ENCODE measurements around the gene RNF125.

DNA sequence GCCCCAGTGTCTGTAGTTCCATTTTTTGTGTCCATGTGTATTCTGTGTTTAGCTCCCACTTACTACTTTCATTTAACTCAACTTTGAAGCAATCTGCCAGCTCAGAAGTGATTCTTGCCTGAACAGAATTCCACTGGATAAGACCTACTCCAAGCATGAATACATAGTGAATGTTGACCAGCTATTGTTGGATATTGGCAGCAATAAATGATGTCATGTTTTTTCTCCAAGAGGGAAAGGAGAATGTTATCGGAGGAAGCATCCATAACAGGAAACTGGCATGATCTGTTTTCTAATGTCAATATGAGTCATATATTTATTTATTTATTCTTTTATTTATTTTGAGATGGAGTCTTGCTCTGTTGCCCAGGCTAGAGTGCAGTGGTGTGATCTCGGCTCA is 38.9 kb upstream of the RNF125 start:
- TF ChIP-seq JUND (IDR thresholded peaks at IDR 0.05; ENCODE audit: borderline replicate concordance, low read depth, low read length) (no peak), JUND (tag; IDR thresholded peaks at IDR 0.05; ENCODE audit: borderline replicate concordance, low read depth, low read length) (no peak), CBX3 (IDR thresholded peaks at IDR 0.05; ENCODE audit: borderline replicate concordance in 1 of 2, low read length in 2 of 2) (no peak), FOXK2 (conservative IDR thresholded peaks at IDR 0.05 in 1 of 2, IDR thresholded peaks at IDR 0.05 in 1 of 2; ENCODE audit: low read depth in 2 of 2) (no peak), FOXJ3 (CRISPR knock-in tag; IDR thresholded peaks at IDR 0.05) (no peak), MXI1 (IDR thresholded peaks at IDR 0.05; ENCODE audit: low read depth, low read length) (no peak)
- TF ChIP-seq, protein P1, sequence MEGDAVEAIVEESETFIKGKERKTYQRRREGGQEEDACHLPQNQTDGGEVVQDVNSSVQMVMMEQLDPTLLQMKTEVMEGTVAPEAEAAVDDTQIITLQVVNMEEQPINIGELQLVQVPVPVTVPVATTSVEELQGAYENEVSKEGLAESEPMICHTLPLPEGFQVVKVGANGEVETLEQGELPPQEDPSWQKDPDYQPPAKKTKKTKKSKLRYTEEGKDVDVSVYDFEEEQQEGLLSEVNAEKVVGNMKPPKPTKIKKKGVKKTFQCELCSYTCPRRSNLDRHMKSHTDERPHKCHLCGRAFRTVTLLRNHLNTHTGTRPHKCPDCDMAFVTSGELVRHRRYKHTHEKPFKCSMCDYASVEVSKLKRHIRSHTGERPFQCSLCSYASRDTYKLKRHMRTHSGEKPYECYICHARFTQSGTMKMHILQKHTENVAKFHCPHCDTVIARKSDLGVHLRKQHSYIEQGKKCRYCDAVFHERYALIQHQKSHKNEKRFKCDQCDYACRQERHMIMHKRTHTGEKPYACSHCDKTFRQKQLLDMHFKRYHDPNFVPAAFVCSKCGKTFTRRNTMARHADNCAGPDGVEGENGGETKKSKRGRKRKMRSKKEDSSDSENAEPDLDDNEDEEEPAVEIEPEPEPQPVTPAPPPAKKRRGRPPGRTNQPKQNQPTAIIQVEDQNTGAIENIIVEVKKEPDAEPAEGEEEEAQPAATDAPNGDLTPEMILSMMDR (IDR thresholded peaks at IDR 0.05 in 2 of 3, conservative IDR thresholded peaks at IDR 0.05 in 1 of 3; ENCODE audit: insufficient read depth in 2 of 3, low read depth in 1 of 3, low read length in 3 of 3) = no peak
